Stimulated activated CD8-positive, alpha-beta memory T cell treated with anti-CD3 and anti-CD28 coated beads, Interleukin-4, amount 100 ng/mL, for 4 hours (primary cell): ENCODE measurements around the gene CYP4B1.
"Not testable (repeated sequence)": the region's sequence is repeated elsewhere in the genome, so short reads cannot be mapped to it uniquely, and the experiment has no call there.

Experiments
- DNase-seq, 2 donors: peaks; one replicate each; pipeline ENCODE4 v3.0.0-alpha.2; 2020; ENCODE audit warnings: low read depth in 2 of 2, low spot score in 1 of 2

CYP4B1 gene

DNA sequence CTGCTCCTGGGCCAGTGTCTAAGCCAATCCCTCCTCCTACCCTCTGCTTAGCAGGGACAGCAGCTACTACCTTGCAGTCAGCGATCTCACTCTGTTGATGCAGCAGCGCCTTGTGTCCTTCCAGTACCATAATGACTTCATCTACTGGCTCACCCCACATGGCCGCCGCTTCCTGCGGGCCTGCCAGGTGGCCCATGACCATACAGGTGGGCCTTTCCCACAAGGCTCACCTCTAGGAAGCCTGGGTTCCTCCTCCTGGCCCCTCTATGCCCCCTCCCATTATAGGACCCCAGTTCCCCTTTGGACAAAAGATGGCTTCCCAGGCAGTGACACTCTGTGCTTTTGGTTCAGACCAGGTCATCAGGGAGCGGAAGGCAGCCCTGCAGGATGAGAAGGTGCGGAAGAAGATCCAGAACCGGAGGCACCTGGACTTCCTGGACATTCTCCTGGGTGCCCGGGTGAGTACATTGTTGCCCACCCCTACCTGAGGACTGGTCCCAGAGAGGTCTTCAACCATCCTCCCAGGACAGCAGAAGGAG lies 15.1 kb downstream of the CYP4B1 start:
- DNase-seq: no peak

DNA sequence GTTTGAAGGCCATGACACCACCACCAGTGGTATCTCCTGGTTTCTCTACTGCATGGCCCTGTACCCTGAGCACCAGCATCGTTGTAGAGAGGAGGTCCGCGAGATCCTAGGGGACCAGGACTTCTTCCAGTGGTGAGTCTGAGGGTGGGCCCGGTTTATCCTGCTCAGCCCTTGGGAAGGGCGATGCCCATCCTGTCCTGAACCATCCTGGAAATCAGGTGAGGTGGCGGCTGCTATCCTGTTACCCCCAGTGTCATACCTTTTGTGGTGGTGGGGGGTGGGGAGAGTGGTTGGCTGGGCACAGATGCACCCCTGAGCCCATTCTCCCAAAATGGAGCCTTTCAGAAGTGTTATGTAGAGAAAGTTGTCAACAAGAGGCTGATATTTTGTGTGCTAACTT lies 16.3 kb downstream of the CYP4B1 start:
- no peak for DNase-seq

DNA sequence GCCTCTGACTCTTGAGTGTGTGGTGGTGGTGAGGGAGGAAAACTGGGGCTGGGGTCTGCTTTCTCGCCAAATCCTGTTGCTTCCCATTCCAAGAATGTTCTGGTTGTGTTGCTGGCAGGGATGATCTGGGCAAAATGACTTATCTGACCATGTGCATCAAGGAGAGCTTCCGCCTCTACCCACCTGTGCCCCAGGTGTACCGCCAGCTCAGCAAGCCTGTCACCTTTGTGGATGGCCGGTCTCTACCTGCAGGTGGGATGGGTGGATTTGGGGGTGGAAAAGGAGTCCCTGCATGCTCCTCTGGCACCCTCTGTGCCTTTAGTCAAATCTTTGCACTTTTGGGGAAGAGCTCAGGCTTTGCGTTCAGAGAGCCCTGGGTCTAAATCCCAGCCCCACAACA lies 18.1 kb downstream of the CYP4B1 start:
- no peak for DNase-seq

DNA sequence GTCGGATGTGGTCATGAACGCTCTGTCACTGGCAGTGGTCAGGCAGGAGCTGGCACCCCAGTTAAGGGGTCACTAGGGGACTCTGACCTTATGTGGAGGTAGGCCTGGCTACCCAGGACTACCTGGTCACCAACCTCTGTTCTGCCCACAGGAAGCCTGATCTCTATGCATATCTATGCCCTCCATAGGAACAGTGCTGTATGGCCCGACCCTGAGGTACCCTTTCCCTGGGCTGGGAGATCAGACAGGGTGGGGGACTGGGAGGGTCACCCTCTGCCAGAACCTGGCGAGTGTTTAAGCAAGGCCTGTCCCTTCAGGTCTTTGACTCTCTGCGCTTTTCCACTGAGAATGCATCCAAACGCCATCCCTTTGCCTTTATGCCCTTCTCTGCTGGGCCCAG lies 19.0 kb downstream of the CYP4B1 start:
- no peak for DNase-seq

DNA sequence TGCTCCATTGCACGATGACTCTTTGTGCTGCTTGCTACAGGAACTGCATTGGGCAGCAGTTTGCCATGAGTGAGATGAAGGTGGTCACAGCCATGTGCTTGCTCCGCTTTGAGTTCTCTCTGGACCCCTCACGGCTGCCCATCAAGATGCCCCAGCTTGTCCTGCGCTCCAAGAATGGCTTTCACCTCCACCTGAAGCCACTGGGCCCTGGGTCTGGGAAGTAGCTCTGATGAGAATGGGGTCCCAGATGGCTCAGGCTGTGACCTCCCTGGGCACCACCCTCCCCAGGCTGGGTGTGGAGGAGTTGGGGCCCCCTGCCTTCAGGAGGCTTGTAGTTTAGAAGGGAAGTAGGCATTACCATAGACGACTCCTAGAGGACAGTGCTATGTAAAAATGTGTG lies 19.7 kb downstream of the CYP4B1 start:
- DNase-seq: no peak

DNA sequence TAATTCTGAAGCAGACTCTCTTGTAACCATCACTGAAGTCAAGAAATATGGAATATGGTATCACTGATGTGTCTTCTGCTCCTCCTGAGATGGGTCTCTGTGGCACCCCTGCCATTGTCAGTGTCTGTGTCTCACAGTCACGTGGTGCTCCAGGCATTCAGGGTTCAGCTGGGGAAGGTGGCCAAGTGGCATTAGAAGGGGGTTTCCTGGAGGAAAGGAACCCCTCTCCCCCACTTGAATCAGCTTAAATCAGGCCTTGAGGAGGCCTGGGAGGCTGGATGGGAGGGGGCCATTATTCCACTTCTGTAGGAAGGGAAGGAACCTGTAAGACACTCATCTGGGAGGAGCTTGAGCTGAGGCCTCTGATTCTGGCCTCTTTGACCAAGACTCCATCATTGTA lies 20.5 kb downstream of the CYP4B1 start:
- no peak for DNase-seq

DNA sequence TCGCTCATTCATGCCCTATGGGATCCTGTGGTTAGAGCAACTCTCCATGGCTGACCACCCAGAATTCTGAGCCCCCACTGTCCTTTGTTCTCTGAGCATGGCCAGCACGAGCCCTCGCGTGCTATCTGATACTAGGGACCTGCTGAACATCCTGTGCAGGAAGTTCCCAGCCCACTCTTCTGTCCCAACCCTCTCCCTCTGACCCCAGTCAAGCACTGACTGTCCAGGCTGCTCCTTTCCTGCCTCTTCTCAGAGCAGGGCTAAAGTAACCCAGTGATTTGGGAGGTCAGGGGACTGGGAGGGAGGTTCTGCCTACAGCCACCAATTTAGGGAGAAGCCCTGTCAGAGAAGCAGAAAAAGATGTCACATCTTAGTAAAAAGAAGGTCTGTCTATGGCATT lies 21.2 kb downstream of the CYP4B1 start:
- no peak for DNase-seq

DNA sequence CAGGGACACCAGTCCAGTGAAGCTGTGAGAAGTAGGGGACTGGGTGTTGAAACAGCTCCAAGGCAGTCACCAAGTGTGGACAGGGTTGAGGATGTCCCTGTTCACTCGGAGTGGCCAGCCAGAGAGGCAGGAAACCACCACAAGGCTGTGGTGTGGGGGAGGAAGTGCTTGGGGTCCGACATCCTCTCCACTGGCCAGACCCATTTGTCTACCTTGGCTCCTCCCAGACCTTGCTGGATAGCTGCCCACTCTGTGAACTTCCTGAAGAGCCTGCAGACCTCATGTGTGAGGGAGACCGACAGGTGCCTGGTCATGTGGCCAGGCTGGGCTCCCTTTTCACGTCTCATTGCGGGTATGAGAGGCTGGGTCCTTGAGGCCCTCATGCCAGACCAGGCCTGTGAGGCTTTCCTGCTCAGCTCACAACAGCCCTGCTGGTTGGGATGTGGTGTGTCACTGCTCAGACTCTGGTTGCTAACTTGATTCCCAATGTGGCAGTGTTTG lies 21.8 kb downstream of the CYP4B1 start:
- DNase-seq: no peak

DNA sequence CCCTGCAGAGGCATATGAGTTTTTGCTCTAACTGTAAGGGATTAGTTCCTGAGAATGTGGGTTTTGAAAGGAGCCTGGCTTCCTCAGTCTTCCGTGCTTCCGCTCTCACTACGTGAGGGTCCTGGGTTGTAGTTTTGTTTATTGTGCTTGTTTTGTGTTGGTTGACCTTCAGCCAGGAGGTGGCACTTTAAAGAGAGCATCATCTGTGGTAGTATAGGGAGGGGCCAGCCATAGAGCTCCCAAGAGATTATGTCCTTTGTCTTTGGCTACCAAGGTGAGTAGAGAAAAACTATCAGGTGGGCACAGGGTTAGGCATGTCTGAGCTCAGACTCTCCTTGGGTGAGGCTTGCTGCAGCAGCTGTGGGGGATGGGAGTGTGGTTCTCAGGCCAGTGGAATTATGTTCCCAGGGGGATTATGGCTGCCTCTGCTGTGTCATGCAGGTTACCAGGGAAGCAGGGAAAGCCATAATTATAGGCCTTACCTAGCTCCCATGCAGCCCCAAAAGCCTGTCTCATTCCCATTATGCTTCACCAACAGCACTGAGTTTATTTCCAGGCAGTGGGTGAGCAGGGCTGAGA lies 23.5 kb downstream of the CYP4B1 start:
- DNase-seq: no peak

DNA sequence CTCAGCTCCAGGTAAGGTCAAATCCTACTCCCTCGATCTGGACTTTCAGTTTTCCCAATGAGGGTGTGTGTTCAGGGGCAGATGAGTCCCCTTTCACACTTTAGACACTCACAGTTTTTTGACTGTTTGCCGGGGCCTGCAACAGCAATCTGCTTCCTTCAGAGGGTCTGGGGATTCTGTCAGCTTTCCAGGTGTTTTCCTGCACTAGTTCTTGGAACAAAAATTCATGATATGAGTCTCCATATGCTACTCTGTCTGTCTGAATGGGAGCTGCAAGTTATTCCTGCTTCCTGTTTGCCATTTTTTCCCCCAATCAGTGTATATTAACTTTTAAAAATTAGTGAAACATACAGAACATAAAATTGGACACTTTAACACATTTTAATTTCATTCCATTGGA lies 24.3 kb downstream of the CYP4B1 start:
- DNase-seq: no peak

DNA sequence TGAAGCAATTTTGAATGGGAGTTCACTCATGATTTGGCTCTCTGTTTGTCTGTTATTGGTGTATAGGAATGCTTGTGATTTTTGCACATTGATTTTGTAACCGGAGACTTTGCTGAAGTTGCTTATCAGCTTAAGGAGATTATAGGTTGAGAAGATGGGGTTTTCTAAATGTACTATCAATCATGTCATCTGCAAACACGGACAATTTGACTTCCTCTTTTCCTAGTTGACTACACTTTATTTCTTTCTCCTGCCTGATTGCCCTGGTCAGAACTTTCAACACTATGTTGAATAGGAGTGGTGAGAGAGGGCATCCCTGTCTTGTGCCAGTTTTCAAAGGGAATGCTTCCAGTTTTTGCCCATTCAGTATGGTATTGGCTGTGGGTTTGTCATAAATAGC lies 28.0 kb downstream of the CYP4B1 start:
- not testable (repeated sequence) for DNase-seq

DNA sequence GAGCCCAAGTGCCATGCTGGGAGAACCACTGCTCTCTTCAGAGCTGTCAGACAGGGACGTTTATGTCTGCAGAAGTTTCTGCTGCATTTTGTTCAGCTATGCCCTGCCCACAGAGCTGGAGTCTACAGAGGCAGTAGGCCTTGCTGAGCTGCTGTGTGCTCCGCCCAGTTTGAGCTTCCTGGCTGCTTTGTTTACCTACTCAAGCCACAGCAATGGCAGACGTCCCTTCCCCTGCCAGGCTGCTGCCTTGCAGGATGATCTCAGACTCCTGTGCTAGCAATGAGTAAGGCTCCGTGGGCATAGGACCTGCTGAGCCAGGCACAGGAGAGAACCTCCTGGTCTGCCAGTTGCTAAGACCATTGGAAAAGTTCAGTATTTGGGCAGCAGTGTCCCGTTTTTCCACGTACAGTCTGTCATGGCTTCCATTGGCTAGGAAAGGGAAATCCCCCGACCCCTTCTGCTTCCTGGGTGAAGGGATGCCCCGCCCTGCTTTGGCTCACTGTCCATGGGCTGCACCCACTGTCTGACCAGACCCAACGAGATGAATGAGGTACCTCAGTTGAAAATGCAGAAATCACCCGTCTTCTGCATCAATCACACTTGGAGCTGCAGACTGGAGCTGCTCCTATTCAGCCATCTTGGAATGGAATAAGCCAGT lies 31.9 kb downstream of the CYP4B1 start:
- DNase-seq: no peak

DNA sequence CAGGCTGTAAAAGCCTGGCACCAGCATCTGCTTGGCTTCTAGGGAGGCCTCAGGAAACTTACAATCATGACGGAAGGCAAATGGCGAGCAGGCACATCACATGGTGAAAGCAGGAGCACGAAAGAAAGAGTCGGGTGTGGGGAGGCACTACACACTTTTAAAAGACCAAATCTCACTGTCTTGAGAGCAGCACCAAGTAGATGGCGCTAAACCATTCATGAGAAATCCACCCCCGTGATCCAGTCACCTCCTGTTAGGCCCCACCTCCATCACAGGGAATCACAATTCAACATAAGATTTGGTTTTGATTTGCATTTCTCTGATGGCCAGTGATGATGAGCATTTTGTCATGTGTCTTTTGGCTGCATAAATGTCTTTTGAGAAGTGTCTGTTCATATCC lies 36.6 kb downstream of the CYP4B1 start:
- not testable (repeated sequence) for DNase-seq

DNA sequence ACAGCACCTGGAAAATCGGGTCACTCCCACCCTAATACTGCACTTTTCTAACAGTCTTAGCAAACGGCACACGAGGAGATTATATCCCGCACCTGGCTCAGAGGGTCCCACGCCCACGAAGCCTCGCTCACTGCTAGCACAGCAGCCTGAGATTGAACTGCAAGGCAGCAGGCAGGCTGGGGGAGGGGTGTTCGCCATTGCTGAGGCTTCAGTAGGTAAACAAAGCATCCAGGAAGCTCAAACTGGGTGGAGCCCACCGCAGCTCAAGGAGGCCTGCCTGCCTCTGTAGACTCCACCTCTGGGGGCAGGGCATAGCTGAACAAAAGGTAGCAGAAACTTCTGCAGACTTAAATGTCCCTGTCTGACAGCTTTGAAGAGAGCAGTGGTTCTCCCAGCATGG lies 47.5 kb downstream of the CYP4B1 start:
- DNase-seq: not testable (repeated sequence)

DNA sequence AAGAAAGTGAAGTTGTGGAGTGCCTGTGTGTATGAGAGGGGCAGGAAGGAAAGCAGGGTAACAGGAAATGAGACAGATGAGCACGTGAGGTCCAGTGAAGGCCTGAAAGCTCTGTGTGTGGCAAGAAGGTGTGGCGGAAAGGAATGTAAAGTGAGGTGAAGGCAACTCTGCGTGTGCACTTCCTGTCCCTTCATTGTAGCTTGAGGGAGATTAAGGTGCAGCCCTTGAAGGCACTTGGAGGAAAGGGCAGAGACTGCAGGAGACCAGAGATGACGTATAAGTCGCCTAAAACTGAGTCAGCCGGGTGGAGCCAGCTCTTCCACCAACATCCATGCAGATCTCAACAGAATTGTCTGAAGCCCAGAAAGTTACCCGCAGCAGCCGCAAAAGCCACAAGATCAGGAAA lies 58.8 kb downstream of the CYP4B1 start:
- not testable (repeated sequence) for DNase-seq

DNA sequence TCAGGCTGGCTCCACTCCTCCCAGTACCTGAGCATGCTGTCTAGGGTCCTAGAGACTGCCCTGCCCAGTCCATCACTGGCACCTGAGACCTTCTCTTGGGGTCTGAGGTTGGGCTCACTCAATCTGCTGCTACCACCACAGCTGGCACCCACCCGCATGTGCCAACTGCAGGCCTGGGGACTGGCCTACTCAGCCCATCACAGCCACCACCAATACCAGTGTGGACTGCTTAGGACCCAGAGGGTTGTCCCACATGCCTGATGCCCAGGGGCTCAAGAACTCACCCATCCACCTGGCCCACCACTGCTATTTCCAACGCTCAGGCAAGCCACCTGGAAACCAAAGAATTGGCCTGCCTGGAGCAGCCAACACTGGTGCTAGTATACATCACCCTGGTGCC lies 63.5 kb downstream of the CYP4B1 start:
- DNase-seq: no peak
